K562 (cell line): Measurements from ENCODE around the gene SEC61A1. TPM values are rescaled to one million over a fixed set of nuclear protein-coding genes. Genes with fewer than 3 reads are reported as not detected.
A peak's percentile ranks its signal among the peaks of the same experiment; 100 is the strongest.

Experiments
- ATF4 ChIP-seq: fragments of 450-650 bp; formaldehyde crosslinking; IDR thresholded peaks from 2 replicates; pipeline ENCODE4 v1.4.0; 2022; ENCODE audit warnings: mild to moderate bottlenecking, moderate library complexity
- CBX2 ChIP-seq: fragments of 200-600 bp; sonication (generic); IDR thresholded peaks from one replicate; pipeline ENCODE4 v1.6.1; 2012; ENCODE audit warnings: mild to moderate bottlenecking, low read length, inconsistent platforms; ENCODE audit not compliant: insufficient read depth, poor library complexity, severe bottlenecking
- CHCHD3 ChIP-seq: fragments of 250-450 bp; sonication (Bioruptor Pico); IDR thresholded peaks from 2 replicates; pipeline ENCODE4 v2.1.2; 2022; ENCODE audit warnings: mild to moderate bottlenecking
- CTBP1 ChIP-seq: fragments of 450-650 bp; IDR thresholded peaks from 2 replicates; pipeline ENCODE4 v1.6.1; 2016; ENCODE audit warnings: borderline replicate concordance
- CXXC5 ChIP-seq: fragments of 250-450 bp; sonication (Bioruptor Pico); IDR thresholded peaks from 2 replicates; pipeline ENCODE4 v1.8.0; 2022; ENCODE audit warnings: inconsistent platforms, mild to moderate bottlenecking, moderate library complexity
- FOXP1 ChIP-seq: sonication (generic); formaldehyde crosslinking; IDR thresholded peaks from 2 replicates; pipeline ENCODE4 v1.8.0; 2022; ENCODE audit warnings: mild to moderate bottlenecking, missing genetic modification reagents
- FOXP4 ChIP-seq: sonication (generic); formaldehyde crosslinking; IDR thresholded peaks from 2 replicates; pipeline ENCODE4 v1.8.0; 2022; ENCODE audit warnings: mild to moderate bottlenecking, missing genetic modification reagents, borderline replicate concordance
- ILF3 ChIP-seq: fragments of 450-650 bp; IDR thresholded peaks from 2 replicates; pipeline ENCODE4 v1.6.1; 2018; ENCODE audit warnings: antibody characterized with exemption, mild to moderate bottlenecking, moderate library complexity, borderline replicate concordance
- NCOA1 ChIP-seq: fragments of 450-650 bp; IDR thresholded peaks from 2 replicates; pipeline ENCODE4 v1.6.1; 2016; ENCODE audit warnings: low read depth
- NFE2L1 ChIP-seq: fragments of 450-650 bp; IDR thresholded peaks from 2 replicates; pipeline ENCODE4 v1.6.1; 2016; ENCODE audit warnings: missing genetic modification characterization, low read depth, mild to moderate bottlenecking, missing compliant biosample characterization, moderate library complexity, borderline replicate concordance
- NONO ChIP-seq, 2 experiments: fragments of 200-400 bp in 1 of 2; fragments of 450-650 bp in 1 of 2; formaldehyde crosslinking in 1 of 2; IDR thresholded peaks; 2 replicates each; pipeline ENCODE4 v1.6.1; 2017; ENCODE audit warnings: low read depth in 2 of 2, mild to moderate bottlenecking in 2 of 2, moderate library complexity in 2 of 2, low read length in 1 of 2
- PHF20 ChIP-seq: fragments of 450-650 bp; IDR thresholded peaks from 2 replicates; pipeline ENCODE4 v1.6.1; 2018; ENCODE audit not compliant: partially characterized antibody
- PTTG1 ChIP-seq: fragments of 450-650 bp; IDR thresholded peaks from 2 replicates; pipeline ENCODE4 v1.6.1; 2016; ENCODE audit warnings: low read depth, mild to moderate bottlenecking, missing genetic modification characterization, missing compliant biosample characterization
- YBX1 ChIP-seq: fragments of 450-650 bp; IDR thresholded peaks from 2 replicates; pipeline ENCODE4 v1.7.1; 2016; ENCODE audit warnings: mild to moderate bottlenecking
- ZNF12 ChIP-seq: sonication (generic); formaldehyde crosslinking; IDR thresholded peaks from 2 replicates; pipeline ENCODE4 v1.4.0; 2020; ENCODE audit warnings: mild to moderate bottlenecking, missing genetic modification reagents
- ZNF175 ChIP-seq: fragments of 200-800 bp; sonication (Bioruptor generic); IDR thresholded peaks from 2 replicates; pipeline ENCODE4 v1.6.1; 2016; ENCODE audit warnings: low read depth, mild to moderate bottlenecking, missing genetic modification characterization, missing compliant biosample characterization
- ZZZ3 ChIP-seq: fragments of 450-650 bp; IDR thresholded peaks from 2 replicates; pipeline ENCODE4 v1.6.1; 2016; ENCODE audit warnings: antibody characterized with exemption, mild to moderate bottlenecking, moderate library complexity
- polyA plus RNA-seq, 8 experiments: library from polyadenylated mRNA; depleted of rRNA in 4 of 8; stranded (reverse) in 5 of 8; unstranded in 3 of 8; fragments of >200 nt; fragmentation: Nextera tagmentation in 2 of 8; fragmentation: Illumina TruSeq in 1 of 8; extraction: Ambion mirVana in 2 of 8; extraction: Trizol in 1 of 8; gene quantifications; 2 replicates each; pipeline versions ENCODE4 v1.2.1 to v1.2.3, GENCODE V29; 2011 to 2014; ENCODE audit warnings: inconsistent platforms in 1 of 8, missing spikeins in 1 of 8
- total RNA-seq, 7 experiments: library from RNA; depleted of rRNA in 6 of 7; stranded (reverse); fragments of >200 nt in 6 of 7; fragmentation: Illumina TruSeq in 2 of 7; extraction: Trizol in 2 of 7; gene quantifications; 2 replicates each; pipeline versions ENCODE4 v1.2.1 to v1.2.3, GENCODE V29; 2011 to 2021; ENCODE audit warnings: low replicate concordance in 1 of 7
- TF ChIP-seq, protein P1 (sequence below): fragments of 450-650 bp; IDR thresholded peaks from 2 replicates; pipeline ENCODE4 v1.6.1; 2016; ENCODE audit warnings: borderline replicate concordance
- TF ChIP-seq, protein P2 (sequence below): sonication (generic); IDR thresholded peaks from 2 replicates; pipeline ENCODE4 v1.6.1; 2016
- TF ChIP-seq, protein P3 (sequence below), 2 experiments: fragments of 200-800 bp in 1 of 2; sonication (Bioruptor generic) in 1 of 2; sonication (generic) in 1 of 2; formaldehyde crosslinking in 1 of 2; IDR thresholded peaks in 1 of 2; conservative IDR thresholded peaks in 1 of 2; 2 replicates each; pipeline versions ENCODE4 v1.5.0 to v1.6.1; 2016 to 2020; ENCODE audit warnings: missing compliant biosample characterization in 1 of 2, missing genetic modification characterization in 1 of 2, missing genetic modification reagents in 1 of 2

Gene SEC61A1
- total and polyA plus RNA-seq, 9 of the 15 experiments (the other 6 are each of a cell fraction or from before 2014, with no cell fraction given), result 1.9 to 140 (median 79.1) TPM

DNA sequence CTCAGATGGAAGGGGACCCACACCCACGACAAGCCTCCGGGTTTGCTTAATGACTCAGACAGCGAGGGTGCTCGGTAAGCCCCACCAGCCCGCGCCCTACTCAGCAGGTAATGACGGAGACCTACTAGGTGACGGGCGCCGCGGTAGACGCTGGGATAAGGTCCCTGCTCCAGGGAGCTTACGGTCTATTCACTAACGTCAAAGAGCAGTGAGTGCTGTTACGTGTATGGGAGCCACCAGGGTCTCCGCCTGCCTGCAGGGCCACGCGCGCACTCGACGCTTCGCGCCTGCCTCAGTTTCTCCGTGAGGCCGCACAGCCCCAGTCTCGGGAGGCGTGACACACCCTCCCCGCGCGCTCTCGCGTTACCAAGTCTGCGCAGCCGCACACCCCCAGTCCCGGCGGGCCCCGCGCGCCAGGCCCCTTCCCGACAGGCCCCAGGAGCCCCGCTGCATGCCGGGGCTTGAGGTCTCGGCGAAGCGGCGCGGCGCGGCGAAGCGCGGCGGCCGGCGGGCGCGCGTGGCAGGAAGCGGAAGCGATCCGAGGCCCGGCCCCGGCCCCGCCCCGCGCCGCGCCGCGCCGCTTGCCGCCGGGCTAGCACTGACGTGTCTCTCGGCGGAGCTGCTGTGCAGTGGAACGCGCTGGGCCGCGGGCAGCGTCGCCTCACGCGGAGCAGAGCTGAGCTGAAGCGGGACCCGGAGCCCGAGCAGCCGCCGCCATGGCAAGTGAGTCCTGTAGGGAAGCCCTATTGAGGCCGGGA is at the start of gene SEC61A1 (continued):
- TF ChIP-seq NONO (IDR thresholded peaks at IDR 0.05; ENCODE audit: low read depth in 2 of 2, low read length in 1 of 2) (peak in 1 of 2 experiments; percentile 47; a peak in 1 of 4 replicates), YBX1 (no peak), CBX2 (no peak), ATF4 (CRISPR knock-in tag) (no peak), FOXP4 (no peak), NCOA1 (no peak), PTTG1 (tag) (no peak), ZZZ3 (no peak), ILF3 (no peak), FOXP1 (CRISPR knock-in tag) (no peak), CHCHD3 (CRISPR knock-in tag) (no peak), ZNF12 (CRISPR knock-in tag) (no peak), NFE2L1 (no peak), PHF20 (peak; percentile 38), ZNF175 (CRISPR knock-in tag) (no peak), CXXC5 (CRISPR knock-in tag) (peak; percentile 77), CTBP1 (0 out of 2 replicates have a peak, but pooled peaks have one; percentile 7)
- TF ChIP-seq, protein P1, sequence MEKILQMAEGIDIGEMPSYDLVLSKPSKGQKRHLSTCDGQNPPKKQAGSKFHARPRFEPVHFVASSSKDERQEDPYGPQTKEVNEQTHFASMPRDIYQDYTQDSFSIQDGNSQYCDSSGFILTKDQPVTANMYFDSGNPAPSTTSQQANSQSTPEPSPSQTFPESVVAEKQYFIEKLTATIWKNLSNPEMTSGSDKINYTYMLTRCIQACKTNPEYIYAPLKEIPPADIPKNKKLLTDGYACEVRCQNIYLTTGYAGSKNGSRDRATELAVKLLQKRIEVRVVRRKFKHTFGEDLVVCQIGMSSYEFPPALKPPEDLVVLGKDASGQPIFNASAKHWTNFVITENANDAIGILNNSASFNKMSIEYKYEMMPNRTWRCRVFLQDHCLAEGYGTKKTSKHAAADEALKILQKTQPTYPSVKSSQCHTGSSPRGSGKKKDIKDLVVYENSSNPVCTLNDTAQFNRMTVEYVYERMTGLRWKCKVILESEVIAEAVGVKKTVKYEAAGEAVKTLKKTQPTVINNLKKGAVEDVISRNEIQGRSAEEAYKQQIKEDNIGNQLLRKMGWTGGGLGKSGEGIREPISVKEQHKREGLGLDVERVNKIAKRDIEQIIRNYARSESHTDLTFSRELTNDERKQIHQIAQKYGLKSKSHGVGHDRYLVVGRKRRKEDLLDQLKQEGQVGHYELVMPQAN, result peak; percentile 15; the same call in 1 of the 2 replicates
- TF ChIP-seq, protein P2, sequence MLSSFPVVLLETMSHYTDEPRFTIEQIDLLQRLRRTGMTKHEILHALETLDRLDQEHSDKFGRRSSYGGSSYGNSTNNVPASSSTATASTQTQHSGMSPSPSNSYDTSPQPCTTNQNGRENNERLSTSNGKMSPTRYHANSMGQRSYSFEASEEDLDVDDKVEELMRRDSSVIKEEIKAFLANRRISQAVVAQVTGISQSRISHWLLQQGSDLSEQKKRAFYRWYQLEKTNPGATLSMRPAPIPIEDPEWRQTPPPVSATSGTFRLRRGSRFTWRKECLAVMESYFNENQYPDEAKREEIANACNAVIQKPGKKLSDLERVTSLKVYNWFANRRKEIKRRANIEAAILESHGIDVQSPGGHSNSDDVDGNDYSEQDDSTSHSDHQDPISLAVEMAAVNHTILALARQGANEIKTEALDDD, result no peak
- TF ChIP-seq, protein P3, sequence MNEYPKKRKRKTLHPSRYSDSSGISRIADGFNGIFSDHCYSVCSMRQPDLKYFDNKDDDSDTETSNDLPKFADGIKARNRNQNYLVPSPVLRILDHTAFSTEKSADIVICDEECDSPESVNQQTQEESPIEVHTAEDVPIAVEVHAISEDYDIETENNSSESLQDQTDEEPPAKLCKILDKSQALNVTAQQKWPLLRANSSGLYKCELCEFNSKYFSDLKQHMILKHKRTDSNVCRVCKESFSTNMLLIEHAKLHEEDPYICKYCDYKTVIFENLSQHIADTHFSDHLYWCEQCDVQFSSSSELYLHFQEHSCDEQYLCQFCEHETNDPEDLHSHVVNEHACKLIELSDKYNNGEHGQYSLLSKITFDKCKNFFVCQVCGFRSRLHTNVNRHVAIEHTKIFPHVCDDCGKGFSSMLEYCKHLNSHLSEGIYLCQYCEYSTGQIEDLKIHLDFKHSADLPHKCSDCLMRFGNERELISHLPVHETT (CRISPR knock-in tag; conservative IDR thresholded peaks at IDR 0.05 in 1 of 2, IDR thresholded peaks at IDR 0.05 in 1 of 2), result peak in 1 of 2 experiments; percentile 98; a peak in 2 of 4 replicates
